Uterus (tissue), 2 donors: ENCODE measurements around the gene XXYLT1.

Source experiments
- CTCF ChIP-seq, 4 experiments: fragments of 200-600 bp in 2 of 4; fragments of 450-650 bp in 2 of 4; sonication (generic) in 2 of 4; IDR thresholded peaks; one replicate each; pipeline ENCODE4 v1.5.1; 2016 to 2019; ENCODE audit warnings: antibody characterized with exemption in 4 of 4, mild to moderate bottlenecking in 2 of 4, moderate library complexity in 1 of 4
- POLR2A ChIP-seq, 2 donors: fragments of 450-650 bp; IDR thresholded peaks; one replicate each; pipeline ENCODE4 v1.6.1; 2016; ENCODE audit warnings: antibody characterized with exemption in 2 of 2, mild to moderate bottlenecking in 1 of 2, moderate library complexity in 1 of 2

DNA sequence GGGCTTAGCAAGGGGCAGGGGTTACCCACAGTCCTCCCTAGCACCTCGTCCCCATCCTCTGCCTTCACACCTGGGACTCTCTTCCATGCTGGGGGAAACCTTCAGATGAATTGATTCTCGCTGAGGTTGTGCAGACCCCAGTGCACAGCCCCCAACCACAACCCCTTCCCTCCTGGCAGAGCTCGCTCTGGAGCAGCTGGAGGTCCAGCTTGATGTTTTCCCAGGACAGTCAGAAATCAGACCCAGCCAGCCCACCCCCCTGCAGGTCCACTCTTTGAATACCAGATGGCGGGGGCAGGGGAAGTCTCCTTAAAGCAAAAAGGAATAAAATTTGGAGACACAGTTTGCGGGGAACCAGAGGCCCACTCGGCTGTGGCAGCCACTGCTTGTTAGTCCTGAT, 234.4 kb downstream of the XXYLT1 start:
- TF ChIP-seq CTCF (IDR thresholded peaks at IDR 0.05) (no peak), POLR2A (IDR thresholded peaks at IDR 0.05) (no peak)
